Suprapubic skin (tissue), 4 donors: ENCODE measurements around the gene OR7C1. TPM values are rescaled to one million over a fixed set of nuclear protein-coding genes. Genes with fewer than 3 reads are reported as not detected.
A peak's percentile ranks its signal among the peaks of the same experiment; 100 is the strongest.

Experiments used
- DNase-seq, 2 donors: peaks; one replicate each; pipeline ENCODE4 v3.0.0-alpha.2; 2019; ENCODE audit warnings: low spot score in 2 of 2
- H3K27ac ChIP-seq: fragments of 200-600 bp; sonication (generic); one replicate; pipeline ENCODE4 v1.5.1; 2019
- H3K27me3 ChIP-seq: fragments of 200-600 bp; sonication (generic); one replicate; pipeline ENCODE4 v1.5.1; 2019
- H3K36me3 ChIP-seq: fragments of 200-600 bp; sonication (generic); one replicate; pipeline ENCODE4 v1.5.1; 2019
- H3K4me1 ChIP-seq: fragments of 200-600 bp; sonication (generic); one replicate; pipeline ENCODE4 v1.5.1; 2019
- H3K4me3 ChIP-seq: fragments of 200-600 bp; sonication (generic); one replicate; pipeline ENCODE4 v1.5.1; 2019; ENCODE audit warnings: mild to moderate bottlenecking
- H3K9me3 ChIP-seq: fragments of 200-600 bp; sonication (generic); one replicate; pipeline ENCODE4 v1.5.1; 2019
- EP300 ChIP-seq: sonication (generic); formaldehyde crosslinking; IDR thresholded peaks from one replicate; pipeline ENCODE4 v1.6.1; 2017; ENCODE audit warnings: antibody characterized with exemption
- POLR2A ChIP-seq, 2 donors: fragments of 450-650 bp; IDR thresholded peaks; one replicate each; pipeline ENCODE4 v1.6.1; 2017; ENCODE audit warnings: antibody characterized with exemption in 2 of 2, mild to moderate bottlenecking in 2 of 2, moderate library complexity in 2 of 2
- POLR2AphosphoS5 ChIP-seq, 3 donors: sonication (generic); formaldehyde crosslinking; IDR thresholded peaks; one replicate each; pipeline ENCODE4 v1.6.1; 2017; ENCODE audit warnings: antibody characterized with exemption in 3 of 3
- WGBS: methylation state at CpG from one replicate; pipeline ENCODE4 v1.1.5; 2018; 5-methylcytosine and 5-hydroxymethylcytosine counted together
- total RNA-seq, 4 donors: library from RNA; depleted of rRNA; stranded (reverse); fragments of >200 nt; gene quantifications; one replicate each; pipeline ENCODE4 v1.1.0, GENCODE V29; 2016
- TF ChIP-seq, protein P1 (sequence below), 2 donors: fragments of 200-600 bp in 1 of 2; fragments of 450-650 bp in 1 of 2; sonication (generic) in 1 of 2; IDR thresholded peaks; one replicate each; pipeline ENCODE4 v1.5.1; 2016 to 2019; ENCODE audit warnings: antibody characterized with exemption in 2 of 2, mild to moderate bottlenecking in 1 of 2, moderate library complexity in 1 of 2

The OR7C1 gene
- total RNA-seq, 4 donors from 2014 or later, result 4.4 to 11.2 (median 5.1) TPM

DNA sequence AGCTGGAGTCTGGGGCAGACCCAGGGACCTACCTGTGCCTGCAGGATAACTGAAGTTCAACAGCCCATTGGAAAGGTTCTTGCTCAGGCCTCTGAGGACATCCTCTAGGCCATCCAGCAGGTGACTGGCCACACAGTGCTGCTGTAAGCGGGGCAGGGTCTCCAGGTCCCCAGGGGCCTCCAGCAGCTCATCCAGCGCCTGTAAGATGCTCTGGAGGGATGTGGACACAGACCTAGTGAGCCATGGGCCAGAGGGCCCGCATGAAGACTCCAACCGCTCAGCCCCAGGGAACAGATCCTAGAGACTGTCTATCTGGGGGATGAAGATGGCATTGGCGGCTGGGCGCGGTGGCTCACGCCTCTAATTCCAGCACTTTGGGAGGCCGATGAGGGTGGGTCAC is 70.6 kb downstream of the OR7C1 start:
- no peak for TF ChIP-seq EP300
- no peak overlapping the region for H3K27ac ChIP-seq
- H3K9me3 ChIP-seq, result no peaks in the 10 kb centered on the region
- no peaks in the 10 kb centered on the region for H3K27me3 ChIP-seq
- DNase-seq, result peak in 1 of 2 donors; percentile 22
- no peak overlapping the region for H3K4me3 ChIP-seq
- H3K4me1 ChIP-seq, result no peaks in the 10 kb centered on the region
- no peaks in the 10 kb centered on the region for H3K36me3 ChIP-seq
- WGBS, result 84% methylated on average over 8 of the region's 9 CpGs

DNA sequence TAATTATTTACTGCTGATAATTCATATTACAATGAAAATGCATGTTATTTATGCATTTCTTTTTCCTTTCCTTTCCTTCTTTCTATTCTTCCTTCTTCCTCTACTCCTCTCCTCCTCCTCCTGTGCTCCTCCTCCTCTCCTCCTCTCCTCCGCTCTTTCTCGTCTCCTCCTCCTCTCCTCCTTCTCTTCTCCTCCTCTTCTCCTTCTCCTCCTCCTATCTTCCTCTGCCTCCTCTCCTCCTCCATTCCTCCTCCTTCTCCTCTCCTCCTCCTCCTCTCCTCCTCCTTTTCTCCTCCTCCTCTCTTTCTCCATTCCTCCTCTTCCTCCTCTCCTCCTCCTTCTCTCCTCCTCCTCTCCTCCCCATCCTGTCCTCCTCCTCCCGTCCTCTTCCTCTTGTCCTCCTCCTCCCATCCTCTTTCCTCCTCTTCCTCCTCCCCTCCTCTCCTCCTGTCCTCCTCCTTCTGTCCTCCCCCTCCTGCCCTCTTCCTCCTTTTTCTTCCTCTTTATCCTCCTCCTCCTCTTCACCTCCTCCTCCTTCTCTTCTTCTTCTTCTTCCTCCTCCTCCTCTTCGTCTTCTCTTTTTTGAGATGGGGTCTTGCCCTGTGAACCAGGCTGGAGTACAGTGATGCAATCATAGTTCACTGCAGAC is 71.4 kb downstream of the OR7C1 start:
- no peaks in the 10 kb centered on the region for H3K27me3 ChIP-seq
- H3K4me1 ChIP-seq, result no peaks in the 10 kb centered on the region
- H3K4me3 ChIP-seq, result no peak overlapping the region
- no peak for DNase-seq
- H3K27ac ChIP-seq, result no peak overlapping the region
- H3K9me3 ChIP-seq, result no peaks in the 10 kb centered on the region
- no peaks in the 10 kb centered on the region for H3K36me3 ChIP-seq
- no peak for TF ChIP-seq POLR2A (IDR thresholded peaks at IDR 0.05)
- no peak for TF ChIP-seq POLR2AphosphoS5 (IDR thresholded peaks at IDR 0.05)
- TF ChIP-seq, protein P1, sequence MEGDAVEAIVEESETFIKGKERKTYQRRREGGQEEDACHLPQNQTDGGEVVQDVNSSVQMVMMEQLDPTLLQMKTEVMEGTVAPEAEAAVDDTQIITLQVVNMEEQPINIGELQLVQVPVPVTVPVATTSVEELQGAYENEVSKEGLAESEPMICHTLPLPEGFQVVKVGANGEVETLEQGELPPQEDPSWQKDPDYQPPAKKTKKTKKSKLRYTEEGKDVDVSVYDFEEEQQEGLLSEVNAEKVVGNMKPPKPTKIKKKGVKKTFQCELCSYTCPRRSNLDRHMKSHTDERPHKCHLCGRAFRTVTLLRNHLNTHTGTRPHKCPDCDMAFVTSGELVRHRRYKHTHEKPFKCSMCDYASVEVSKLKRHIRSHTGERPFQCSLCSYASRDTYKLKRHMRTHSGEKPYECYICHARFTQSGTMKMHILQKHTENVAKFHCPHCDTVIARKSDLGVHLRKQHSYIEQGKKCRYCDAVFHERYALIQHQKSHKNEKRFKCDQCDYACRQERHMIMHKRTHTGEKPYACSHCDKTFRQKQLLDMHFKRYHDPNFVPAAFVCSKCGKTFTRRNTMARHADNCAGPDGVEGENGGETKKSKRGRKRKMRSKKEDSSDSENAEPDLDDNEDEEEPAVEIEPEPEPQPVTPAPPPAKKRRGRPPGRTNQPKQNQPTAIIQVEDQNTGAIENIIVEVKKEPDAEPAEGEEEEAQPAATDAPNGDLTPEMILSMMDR (IDR thresholded peaks at IDR 0.05), result no peak
- no peak for TF ChIP-seq EP300
- WGBS, result 84% methylated on average over 4 of the region's 4 CpGs

DNA sequence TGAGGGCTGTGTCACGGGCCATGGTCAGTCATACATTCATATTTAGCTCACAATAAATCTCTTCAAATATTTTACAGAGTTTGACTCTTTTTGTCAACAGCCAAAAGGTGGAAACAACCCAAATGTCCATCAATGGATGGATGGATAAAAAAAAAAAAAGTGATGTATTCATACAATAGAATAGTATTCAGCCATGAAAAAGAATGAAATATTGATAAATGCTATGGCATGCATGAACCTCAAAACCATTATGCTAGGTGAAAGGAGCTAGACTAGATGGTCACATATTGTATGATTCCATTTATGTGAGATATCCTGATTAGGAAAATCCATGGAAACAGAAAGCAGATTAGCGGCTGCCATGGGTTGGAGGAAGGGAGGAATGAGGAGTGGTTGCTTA is 72.9 kb downstream of the OR7C1 start:
- no peaks in the 10 kb centered on the region for H3K4me1 ChIP-seq
- H3K9me3 ChIP-seq, result no peaks in the 10 kb centered on the region
- H3K4me3 ChIP-seq, result no peak overlapping the region
- no peaks in the 10 kb centered on the region for H3K36me3 ChIP-seq
- no peak for DNase-seq
- H3K27ac ChIP-seq, result no peak overlapping the region
- WGBS, result 90% methylated on average over 2 of the region's 2 CpGs
- H3K27me3 ChIP-seq, result no peaks in the 10 kb centered on the region
- no peak for TF ChIP-seq POLR2A (IDR thresholded peaks at IDR 0.05)
- TF ChIP-seq, protein P1 (IDR thresholded peaks at IDR 0.05), result no peak
- no peak for TF ChIP-seq POLR2AphosphoS5 (IDR thresholded peaks at IDR 0.05)
- no peak for TF ChIP-seq EP300

DNA sequence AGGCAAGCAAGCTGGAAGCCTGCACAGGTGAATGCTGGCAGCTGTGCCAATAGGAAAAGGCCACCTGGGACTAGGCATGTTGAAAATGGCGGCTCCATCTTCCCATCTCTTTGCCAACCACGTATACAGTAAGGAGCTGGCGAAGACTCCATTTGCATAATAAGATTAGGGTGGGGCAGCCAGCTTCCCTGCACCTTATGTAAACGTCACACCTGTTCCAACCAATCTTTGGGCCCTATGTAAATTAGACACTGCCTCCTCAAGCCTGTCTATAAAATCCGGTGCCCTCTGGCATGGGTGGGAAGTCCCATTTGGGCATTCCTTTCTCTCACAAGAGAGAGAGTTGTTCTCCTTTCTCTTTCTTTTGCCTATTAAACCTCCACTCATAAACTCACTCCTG is 73.4 kb downstream of the OR7C1 start:
- 34% methylated on average over 5 of the region's 5 CpGs for WGBS
- DNase-seq, result peak in 1 of 2 donors; percentile 35

DNA sequence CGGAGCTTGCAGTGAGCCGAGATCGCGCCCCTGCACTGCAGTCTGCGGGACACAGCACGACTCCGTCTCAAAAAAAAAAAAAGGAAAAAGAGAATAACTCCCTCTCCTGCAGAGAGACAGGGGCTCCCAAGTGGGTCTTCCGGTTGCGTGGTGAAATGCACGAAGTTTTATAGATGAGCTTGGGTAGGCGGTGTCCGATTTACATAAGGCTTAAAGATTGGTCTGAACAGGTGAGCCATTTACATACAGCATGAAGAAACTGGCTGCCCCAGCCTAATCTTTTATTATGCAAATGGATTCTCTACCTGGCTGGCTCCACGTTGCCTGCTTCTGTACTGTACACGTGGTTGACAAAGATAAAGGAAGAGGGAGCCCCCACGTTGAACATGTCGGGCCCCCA is 76.2 kb downstream of the OR7C1 start:
- H3K4me3 ChIP-seq, result no peak overlapping the region
- 27% methylated on average over 16 of the region's 16 CpGs for WGBS
- H3K36me3 ChIP-seq, result no peaks in the 10 kb centered on the region
- TF ChIP-seq POLR2AphosphoS5 (IDR thresholded peaks at IDR 0.05) (no peak), POLR2A (IDR thresholded peaks at IDR 0.05) (no peak), EP300 (no peak)
- TF ChIP-seq, protein P1 (IDR thresholded peaks at IDR 0.05), result no peak
- no peak overlapping the region for H3K27ac ChIP-seq
- no peaks in the 10 kb centered on the region for H3K9me3 ChIP-seq
- peak in 1 of 2 donors; percentile 19 for DNase-seq
- no peaks in the 10 kb centered on the region for H3K27me3 ChIP-seq
- no peaks in the 10 kb centered on the region for H3K4me1 ChIP-seq

More for the DNA sequence above, 73.4 kb downstream of the OR7C1 start:
- no peak for TF ChIP-seq POLR2AphosphoS5 (IDR thresholded peaks at IDR 0.05)
- TF ChIP-seq, protein P1 (IDR thresholded peaks at IDR 0.05), result no peak
- TF ChIP-seq POLR2A (IDR thresholded peaks at IDR 0.05), result no peak
- TF ChIP-seq EP300, result no peak
- Histone ChIP-seq H3K9me3 (no peaks in the 10 kb centered on the region), H3K27me3 (no peaks in the 10 kb centered on the region), H3K36me3 (no peaks in the 10 kb centered on the region), H3K4me1 (no peaks in the 10 kb centered on the region), H3K27ac (no peak overlapping the region), H3K4me3 (no peak overlapping the region)

DNA sequence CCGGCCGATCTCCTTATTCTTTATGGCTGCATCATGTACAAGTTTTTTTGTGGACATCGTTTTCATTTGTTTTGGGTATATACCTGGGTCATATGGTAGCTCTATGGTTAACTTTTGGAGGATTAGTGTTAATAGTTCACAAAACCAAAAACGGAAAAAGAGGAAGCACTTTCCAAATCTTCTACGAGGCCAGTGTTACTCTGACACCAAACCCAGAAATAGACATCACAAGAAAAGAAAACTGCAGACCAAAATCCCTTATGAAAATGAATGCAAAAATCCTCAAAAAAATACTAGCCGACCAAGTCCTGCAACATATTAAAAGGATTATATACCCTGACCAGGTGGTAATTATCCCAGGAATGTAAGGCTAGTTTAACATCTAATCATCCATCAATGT is 86.4 kb downstream of the OR7C1 start:
- Histone ChIP-seq H3K36me3 (peaks cover 3% of the 10 kb centered on the region), H3K4me3 (no peak overlapping the region), H3K27me3 (no peaks in the 10 kb centered on the region), H3K9me3 (no peaks in the 10 kb centered on the region), H3K27ac (no peak overlapping the region), H3K4me1 (no peaks in the 10 kb centered on the region)
- no peak for DNase-seq
- 66% methylated on average over 6 of the region's 6 CpGs for WGBS
- no peak for TF ChIP-seq POLR2A (IDR thresholded peaks at IDR 0.05)
- TF ChIP-seq, protein P1 (IDR thresholded peaks at IDR 0.05), result no peak
- no peak for TF ChIP-seq EP300
- no peak for TF ChIP-seq POLR2AphosphoS5 (IDR thresholded peaks at IDR 0.05)
